Measurements from ENCODE around the gene CDCA3.
"Not testable (repeated sequence)": the region's sequence is repeated elsewhere in the genome, so short reads cannot be mapped to it uniquely, and the experiment has no call there.

The CDCA3 gene

GRCh38 chr12:6866163-6866919 lies 15.3 kb upstream of the CDCA3 start:
- peaks cover 32% of the 10 kb centered on the region for H3K4me1 Mint-ChIP-seq
- no peaks in the 10 kb centered on the region for H3K9me3 Mint-ChIP-seq
- no peak overlapping the region for H3K27ac Mint-ChIP-seq
- H3K27me3 Mint-ChIP-seq = no peaks in the 10 kb centered on the region
- peak overlapping the region; percentile 94 for H3K4me3 Mint-ChIP-seq
- peaks cover 16% of the 10 kb centered on the region for H3K36me3 Mint-ChIP-seq

GRCh38 chr12:6865307-6865706 lies 14.2 kb upstream of the CDCA3 start:
- not testable (repeated sequence) for H3K4me3 Mint-ChIP-seq, H3K27me3 Mint-ChIP-seq, H3K9me3 Mint-ChIP-seq
- Mint-ChIP-seq H3K4me1 (peaks cover 22% of the 10 kb centered on the region), H3K27ac (peak overlapping the region; percentile 77), H3K36me3 (peaks cover 25% of the 10 kb centered on the region)

GRCh38 chr12:6863586-6864321 lies 12.7 kb upstream of the CDCA3 start:
- no peak overlapping the region for H3K27ac Mint-ChIP-seq
- peaks cover 22% of the 10 kb centered on the region for H3K36me3 Mint-ChIP-seq
- H3K4me1 Mint-ChIP-seq = peaks cover 7% of the 10 kb centered on the region
- H3K27me3 Mint-ChIP-seq = no peaks in the 10 kb centered on the region
- H3K9me3 Mint-ChIP-seq = no peaks in the 10 kb centered on the region
- no peak overlapping the region for H3K4me3 Mint-ChIP-seq

- Mint-ChIP-seq H3K27ac (no peak overlapping the region), H3K4me1 (no peaks in the 10 kb centered on the region), H3K4me3 (no peak overlapping the region), H3K36me3 (peaks cover 19% of the 10 kb centered on the region), H3K9me3 (no peaks in the 10 kb centered on the region), H3K27me3 (no peaks in the 10 kb centered on the region)
These were observed 11.9 kb upstream of the CDCA3 start for GRCh38 chr12:6863033-6863432.

GRCh38 chr12:6861391-6861790 lies 10.3 kb upstream of the CDCA3 start:
- Mint-ChIP-seq H3K27ac (no peak overlapping the region), H3K4me1 (no peaks in the 10 kb centered on the region), H3K9me3 (no peaks in the 10 kb centered on the region), H3K36me3 (peaks cover 25% of the 10 kb centered on the region), H3K27me3 (no peaks in the 10 kb centered on the region), H3K4me3 (no peak overlapping the region)

GRCh38 chr12:6860942-6861341 lies 9.9 kb upstream of the CDCA3 start:
- H3K4me3 Mint-ChIP-seq = no peak overlapping the region
- H3K27ac Mint-ChIP-seq = no peak overlapping the region
- peaks cover 25% of the 10 kb centered on the region for H3K36me3 Mint-ChIP-seq
- H3K9me3 Mint-ChIP-seq = no peaks in the 10 kb centered on the region
- peaks cover under 1% of the 10 kb centered on the region for H3K4me1 Mint-ChIP-seq
- no peaks in the 10 kb centered on the region for H3K27me3 Mint-ChIP-seq

- no peak overlapping the region for H3K27ac Mint-ChIP-seq
- H3K9me3 Mint-ChIP-seq = no peaks in the 10 kb centered on the region
- peaks cover 5% of the 10 kb centered on the region for H3K4me1 Mint-ChIP-seq
- H3K27me3 Mint-ChIP-seq = no peaks in the 10 kb centered on the region
- H3K4me3 Mint-ChIP-seq = no peak overlapping the region
- H3K36me3 Mint-ChIP-seq = peaks cover 24% of the 10 kb centered on the region
These were observed 9.0 kb upstream of the CDCA3 start for GRCh38 chr12:6860116-6860515.

- H3K4me1 Mint-ChIP-seq = peaks cover 14% of the 10 kb centered on the region
- no peaks in the 10 kb centered on the region for H3K27me3 Mint-ChIP-seq
- H3K36me3 Mint-ChIP-seq = peaks cover 22% of the 10 kb centered on the region
These were observed 7.7 kb upstream of the CDCA3 start for GRCh38 chr12:6858799-6859198.

GRCh38 chr12:6855322-6855721 lies 4.2 kb upstream of the CDCA3 start:
- Mint-ChIP-seq H3K27ac (no peak overlapping the region), H3K27me3 (no peaks in the 10 kb centered on the region), H3K36me3 (peaks cover 9% of the 10 kb centered on the region), H3K4me1 (peaks cover 26% of the 10 kb centered on the region), H3K4me3 (no peak overlapping the region), H3K9me3 (no peaks in the 10 kb centered on the region)

More at GRCh38 chr12:6858799-6859198, 7.7 kb upstream of the CDCA3 start:
- H3K4me3 Mint-ChIP-seq = no peak overlapping the region
- H3K27ac Mint-ChIP-seq = no peak overlapping the region
- H3K9me3 Mint-ChIP-seq = no peaks in the 10 kb centered on the region

- Mint-ChIP-seq H3K27me3 (no peaks in the 10 kb centered on the region), H3K4me1 (peaks cover 26% of the 10 kb centered on the region), H3K4me3 (peak overlapping the region; percentile 88), H3K36me3 (peaks cover 9% of the 10 kb centered on the region), H3K9me3 (no peaks in the 10 kb centered on the region), H3K27ac (peak overlapping the region; percentile 95)
These were observed 3.0 kb upstream of the CDCA3 start for GRCh38 chr12:6854036-6854435.

- Mint-ChIP-seq H3K4me3 (peak overlapping the region; percentile 88), H3K9me3 (no peaks in the 10 kb centered on the region), H3K27ac (peak overlapping the region; percentile 95), H3K27me3 (no peaks in the 10 kb centered on the region), H3K36me3 (peaks cover 9% of the 10 kb centered on the region), H3K4me1 (peaks cover 26% of the 10 kb centered on the region)
These were observed 2.5 kb upstream of the CDCA3 start for GRCh38 chr12:6853626-6854025.

GRCh38 chr12:6852651-6853354 lies 1.7 kb upstream of the CDCA3 start:
- peak overlapping the region; percentile 95 for H3K27ac Mint-ChIP-seq
- H3K4me3 Mint-ChIP-seq = peak overlapping the region; percentile 88
- H3K36me3 Mint-ChIP-seq = peaks cover 7% of the 10 kb centered on the region
- peaks cover 26% of the 10 kb centered on the region for H3K4me1 Mint-ChIP-seq
- H3K27me3 Mint-ChIP-seq = no peaks in the 10 kb centered on the region
- H3K9me3 Mint-ChIP-seq = no peaks in the 10 kb centered on the region

- Mint-ChIP-seq H3K27me3 (no peaks in the 10 kb centered on the region), H3K36me3 (peaks cover 1% of the 10 kb centered on the region), H3K9me3 (no peaks in the 10 kb centered on the region), H3K4me3 (peak within 1 kb of the TSS; percentile 88), H3K4me1 (peaks cover 26% of the 10 kb centered on the region), H3K27ac (peak within 1 kb of the TSS; percentile 95)
These were observed 1.0 kb upstream of the CDCA3 start, which contains the start of gene USP5 for GRCh38 chr12:6851921-6852650. Gene USP5, plus strand, starts transcription at chr12:6852150. Its CDS starts 30 bp downstream, at chr12:6852180.

- Mint-ChIP-seq H3K4me3 (no peak overlapping the region), H3K27ac (no peak overlapping the region), H3K36me3 (peaks cover under 1% of the 10 kb centered on the region), H3K9me3 (no peaks in the 10 kb centered on the region), H3K27me3 (no peaks in the 10 kb centered on the region), H3K4me1 (peaks cover 24% of the 10 kb centered on the region)
These were observed 312 bp downstream of the CDCA3 start for GRCh38 chr12:6850796-6851152.

GRCh38 chr12:6849976-6850560 lies 1.0 kb downstream of the CDCA3 start:
- H3K27me3 Mint-ChIP-seq = no peaks in the 10 kb centered on the region
- H3K36me3 Mint-ChIP-seq = no peaks in the 10 kb centered on the region
- H3K4me1 Mint-ChIP-seq = peaks cover 21% of the 10 kb centered on the region
- no peak overlapping the region for H3K27ac Mint-ChIP-seq
- no peak overlapping the region for H3K4me3 Mint-ChIP-seq
- H3K9me3 Mint-ChIP-seq = no peaks in the 10 kb centered on the region

Data from activated naive CD4-positive, alpha-beta T cell treated with anti-CD3 and anti-CD28 coated beads, Interleukin-2, amount 50 U/mL, for 24 hours (primary cell).